A673 (cell line): ENCODE data around the gene TFAP2A. TPM values are rescaled to one million over a fixed set of nuclear protein-coding genes. Genes with fewer than 3 reads are reported as not detected.

Source experiments
- BruUV-seq: library from RNA; stranded (reverse); fragments of 400-500 nt; replicated peaks from 2 replicates; lab custom pipeline; 2021; lab: Mats Ljungman, UMichigan
- CTCF ChIA-PET: fragments of 300-600 bp; sonication (Branson Sonifier 250); formaldehyde crosslinking; loops from one replicate; lab custom pipeline; 2022; ENCODE audit warnings: antibody characterized with exemption; lab: Charles Lee
- POLR2A ChIA-PET: fragments of 300-600 bp; sonication (Branson Sonifier 250); formaldehyde crosslinking; loops from one replicate; lab custom pipeline; 2022; ENCODE audit warnings: antibody characterized with exemption; ENCODE audit not compliant: low non-redundant PET; lab: Charles Lee
- DNase-seq: peaks from one replicate; pipeline ENCODE4 v3.0.0-alpha.2; 2015; ENCODE audit warnings: low spot score
- H3K27ac ChIP-seq: fragments of 200-600 bp; sonication (generic); 2 replicates; pipeline ENCODE4 v1.5.1; 2016; ENCODE audit warnings: mixed run types, low read depth, mild to moderate bottlenecking, mixed read lengths, antibody characterized with exemption, low read length; ENCODE audit not compliant: poor library complexity, severe bottlenecking
- H3K27me3 ChIP-seq: fragments of 200-600 bp; sonication (generic); replicated peaks from 2 replicates; pipeline ENCODE4 v1.6.1; 2017; ENCODE audit warnings: mixed run types, low read depth, mild to moderate bottlenecking, mixed read lengths, antibody characterized with exemption, low read length; ENCODE audit not compliant: insufficient read depth, poor library complexity
- H3K36me3 ChIP-seq: fragments of 200-600 bp; sonication (generic); 2 replicates; pipeline ENCODE4 v1.6.1; 2016; ENCODE audit warnings: mixed run types, mild to moderate bottlenecking, mixed read lengths, antibody characterized with exemption, low read length; ENCODE audit not compliant: insufficient read depth, poor library complexity, severe bottlenecking
- H3K4me1 ChIP-seq: fragments of 200-600 bp; sonication (generic); 2 replicates; pipeline ENCODE4 v1.6.1; 2017; ENCODE audit warnings: mixed run types, mild to moderate bottlenecking, mixed read lengths, antibody characterized with exemption, low read length; ENCODE audit not compliant: insufficient read depth, poor library complexity, severe bottlenecking
- H3K4me3 ChIP-seq: fragments of 200-600 bp; sonication (generic); 2 replicates; pipeline ENCODE4 v1.5.1; 2016; ENCODE audit warnings: low read depth, mixed run types, mild to moderate bottlenecking, mixed read lengths, low read length; ENCODE audit not compliant: poor library complexity, severe bottlenecking
- H3K9me3 ChIP-seq: fragments of 200-600 bp; sonication (generic); 2 replicates; pipeline ENCODE4 v1.6.1; 2016; ENCODE audit warnings: mixed run types, low read depth, mild to moderate bottlenecking, mixed read lengths, antibody characterized with exemption, low read length; ENCODE audit not compliant: poor library complexity, severe bottlenecking
- EZH2 ChIP-seq: fragments of 200-600 bp; sonication (generic); IDR thresholded peaks from 2 replicates; pipeline ENCODE4 v1.6.1; 2017; ENCODE audit warnings: borderline replicate concordance, low read depth, mild to moderate bottlenecking, mixed read lengths, antibody characterized with exemption, low read length; ENCODE audit not compliant: poor library complexity, severe bottlenecking
- intact Hi-C: fragments of 100-400 bp; cut with micrococcal nuclease; formaldehyde crosslinking; loops from one replicate; pipeline ENCODE4 v1.10.0; 2022; ENCODE audit not compliant: unreplicated experiment
- total RNA-seq: library from RNA; stranded (reverse); gene quantifications from 2 replicates; pipeline ENCODE4 v1.2.3, GENCODE V29; 2021
- TF ChIP-seq, protein P1 (sequence below): fragments of 300-800, 200-600 bp; sonication (generic); conservative IDR thresholded peaks from 2 replicates; pipeline ENCODE4 v1.5.1; 2017; ENCODE audit warnings: low read depth, mild to moderate bottlenecking, antibody characterized with exemption, low read length, moderate library complexity, mixed read lengths

The TFAP2A gene
- total RNA-seq, 1 experiment from 2014 or later, result 19.3 TPM

DNA sequence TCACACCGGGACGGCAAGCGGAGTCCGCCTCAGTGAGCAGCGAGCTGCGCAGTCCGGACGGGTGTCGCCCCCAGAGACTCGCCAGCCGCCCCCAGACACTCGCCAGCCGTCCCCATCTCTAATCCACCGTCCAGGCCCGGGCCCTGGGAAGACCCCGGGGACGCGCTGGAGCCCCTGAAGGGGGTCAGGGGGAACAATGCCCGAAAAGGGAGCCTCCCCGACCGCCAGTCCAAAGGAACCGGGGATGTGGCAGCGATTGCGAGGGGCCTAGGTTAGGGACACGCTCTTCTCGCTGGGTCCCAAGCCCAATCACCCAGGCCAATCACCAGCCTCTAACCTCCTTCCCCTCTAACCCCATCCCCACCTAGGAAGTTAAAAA, 33.1 kb downstream of the TFAP2A start:
- Histone ChIP-seq H3K36me3 (no peaks in the 10 kb centered on the region), H3K27ac (no peak overlapping the region), H3K9me3 (no peaks in the 10 kb centered on the region), H3K4me1 (peaks cover 14% of the 10 kb centered on the region), H3K27me3 (no peaks in the 10 kb centered on the region), H3K4me3 (no peak overlapping the region)
- POLR2A ChIA-PET, result no interaction called here
- CTCF ChIA-PET, result no interaction called here
- no TSS peak for BruUV-seq
- TF ChIP-seq EZH2, result no peak
- TF ChIP-seq, protein P1, sequence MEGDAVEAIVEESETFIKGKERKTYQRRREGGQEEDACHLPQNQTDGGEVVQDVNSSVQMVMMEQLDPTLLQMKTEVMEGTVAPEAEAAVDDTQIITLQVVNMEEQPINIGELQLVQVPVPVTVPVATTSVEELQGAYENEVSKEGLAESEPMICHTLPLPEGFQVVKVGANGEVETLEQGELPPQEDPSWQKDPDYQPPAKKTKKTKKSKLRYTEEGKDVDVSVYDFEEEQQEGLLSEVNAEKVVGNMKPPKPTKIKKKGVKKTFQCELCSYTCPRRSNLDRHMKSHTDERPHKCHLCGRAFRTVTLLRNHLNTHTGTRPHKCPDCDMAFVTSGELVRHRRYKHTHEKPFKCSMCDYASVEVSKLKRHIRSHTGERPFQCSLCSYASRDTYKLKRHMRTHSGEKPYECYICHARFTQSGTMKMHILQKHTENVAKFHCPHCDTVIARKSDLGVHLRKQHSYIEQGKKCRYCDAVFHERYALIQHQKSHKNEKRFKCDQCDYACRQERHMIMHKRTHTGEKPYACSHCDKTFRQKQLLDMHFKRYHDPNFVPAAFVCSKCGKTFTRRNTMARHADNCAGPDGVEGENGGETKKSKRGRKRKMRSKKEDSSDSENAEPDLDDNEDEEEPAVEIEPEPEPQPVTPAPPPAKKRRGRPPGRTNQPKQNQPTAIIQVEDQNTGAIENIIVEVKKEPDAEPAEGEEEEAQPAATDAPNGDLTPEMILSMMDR, result no peak
- DNase-seq, result no peak
- intact Hi-C loops, result no loop called here

DNA sequence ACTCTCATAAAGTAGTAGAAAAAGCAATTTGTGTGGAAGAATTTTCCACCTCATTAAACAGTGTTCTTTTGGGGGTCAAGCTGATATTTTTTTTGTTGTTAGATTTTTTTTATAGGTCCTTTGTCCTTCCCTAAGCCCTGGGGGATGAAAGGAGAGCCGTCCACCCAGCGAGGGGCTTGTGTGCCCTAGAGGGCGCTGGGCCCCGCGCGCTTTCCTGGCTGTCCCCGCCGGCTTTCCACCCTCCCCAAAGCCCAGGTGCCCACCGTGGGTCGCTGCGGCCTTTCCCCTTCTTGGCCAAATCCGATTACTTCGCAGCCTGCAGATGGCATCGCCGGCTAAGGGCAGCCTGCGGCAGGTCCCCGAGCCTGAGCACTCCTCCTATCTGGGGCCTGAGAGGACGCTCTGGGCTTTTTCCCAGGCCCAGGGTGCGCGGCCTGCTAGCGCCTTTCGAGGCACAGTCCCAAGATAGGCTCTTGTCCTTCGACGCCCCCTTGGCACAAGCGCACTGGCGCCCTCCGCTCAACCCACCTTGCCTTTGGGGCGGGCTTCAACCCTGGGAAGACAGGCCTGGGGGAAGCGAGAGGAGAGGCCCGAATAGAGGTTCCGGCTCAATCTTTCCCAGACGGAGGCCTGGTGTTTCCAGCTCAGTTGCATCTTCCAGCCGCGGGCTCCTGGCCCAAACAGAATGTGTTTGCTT, 33.6 kb downstream of the TFAP2A start:
- Histone ChIP-seq H3K4me3 (no peak overlapping the region), H3K9me3 (no peaks in the 10 kb centered on the region), H3K27ac (no peak overlapping the region), H3K4me1 (peaks cover 12% of the 10 kb centered on the region), H3K36me3 (no peaks in the 10 kb centered on the region), H3K27me3 (no peaks in the 10 kb centered on the region)
- BruUV-seq, result no TSS peak
- TF ChIP-seq, protein P1, result peak; percentile 31; the same call in 1 of the 2 replicates
- TF ChIP-seq EZH2, result no peak
- POLR2A ChIA-PET, result no interaction called here
- CTCF ChIA-PET, result no interaction called here
- no peak for DNase-seq
- intact Hi-C loops, result no loop called here

DNA sequence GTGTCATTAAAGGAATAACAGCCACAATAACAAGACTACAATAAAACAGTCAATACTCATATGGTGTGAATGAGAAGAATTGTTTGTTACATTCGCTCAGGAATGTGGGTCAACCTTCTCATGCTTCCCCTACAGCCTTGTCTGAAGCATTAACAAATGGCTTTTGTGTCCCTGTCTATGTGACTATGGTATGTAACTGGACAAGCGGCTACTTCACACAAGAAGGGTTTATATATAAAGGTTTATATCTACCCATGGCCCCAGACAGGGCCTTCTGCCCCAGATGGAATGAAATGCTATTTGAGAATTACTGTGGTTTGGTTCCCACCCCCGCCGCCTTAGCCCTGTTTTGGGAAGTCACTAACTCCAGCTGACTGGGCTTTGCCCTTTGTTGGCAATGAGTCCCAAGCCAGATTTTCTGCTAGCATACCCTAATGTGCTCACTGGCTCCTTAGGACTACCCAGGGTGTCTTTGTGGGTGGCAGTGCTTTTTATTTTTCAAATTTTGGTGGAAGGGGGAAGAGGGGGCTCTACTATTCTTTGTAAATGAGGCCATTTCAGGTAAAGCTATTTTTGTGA, 39.4 kb downstream of the TFAP2A start:
- H3K27ac ChIP-seq, result no peak overlapping the region
- no peaks in the 10 kb centered on the region for H3K4me1 ChIP-seq
- no peak for DNase-seq
- intact Hi-C loops, result no loop called here
- no peaks in the 10 kb centered on the region for H3K36me3 ChIP-seq
- POLR2A ChIA-PET, result no interaction called here
- TF ChIP-seq EZH2, result no peak
- TF ChIP-seq, protein P1, result no peak
- H3K9me3 ChIP-seq, result no peaks in the 10 kb centered on the region
- CTCF ChIA-PET, result no interaction called here
- H3K27me3 ChIP-seq, result no peaks in the 10 kb centered on the region
- no TSS peak for BruUV-seq
- H3K4me3 ChIP-seq, result no peak overlapping the region
